ENCODE measurements around the gene METTL5. TPM values are rescaled to one million over a fixed set of nuclear protein-coding genes. Genes with fewer than 3 reads are reported as not detected.
"Not testable (repeated sequence)": the region's sequence is repeated elsewhere in the genome, so short reads cannot be mapped to it uniquely, and the experiment has no call there.

Gene METTL5
- total RNA-seq = 10 to 100 TPM; 22.9 to 56.3 (median 44.7) TPM

DNA sequence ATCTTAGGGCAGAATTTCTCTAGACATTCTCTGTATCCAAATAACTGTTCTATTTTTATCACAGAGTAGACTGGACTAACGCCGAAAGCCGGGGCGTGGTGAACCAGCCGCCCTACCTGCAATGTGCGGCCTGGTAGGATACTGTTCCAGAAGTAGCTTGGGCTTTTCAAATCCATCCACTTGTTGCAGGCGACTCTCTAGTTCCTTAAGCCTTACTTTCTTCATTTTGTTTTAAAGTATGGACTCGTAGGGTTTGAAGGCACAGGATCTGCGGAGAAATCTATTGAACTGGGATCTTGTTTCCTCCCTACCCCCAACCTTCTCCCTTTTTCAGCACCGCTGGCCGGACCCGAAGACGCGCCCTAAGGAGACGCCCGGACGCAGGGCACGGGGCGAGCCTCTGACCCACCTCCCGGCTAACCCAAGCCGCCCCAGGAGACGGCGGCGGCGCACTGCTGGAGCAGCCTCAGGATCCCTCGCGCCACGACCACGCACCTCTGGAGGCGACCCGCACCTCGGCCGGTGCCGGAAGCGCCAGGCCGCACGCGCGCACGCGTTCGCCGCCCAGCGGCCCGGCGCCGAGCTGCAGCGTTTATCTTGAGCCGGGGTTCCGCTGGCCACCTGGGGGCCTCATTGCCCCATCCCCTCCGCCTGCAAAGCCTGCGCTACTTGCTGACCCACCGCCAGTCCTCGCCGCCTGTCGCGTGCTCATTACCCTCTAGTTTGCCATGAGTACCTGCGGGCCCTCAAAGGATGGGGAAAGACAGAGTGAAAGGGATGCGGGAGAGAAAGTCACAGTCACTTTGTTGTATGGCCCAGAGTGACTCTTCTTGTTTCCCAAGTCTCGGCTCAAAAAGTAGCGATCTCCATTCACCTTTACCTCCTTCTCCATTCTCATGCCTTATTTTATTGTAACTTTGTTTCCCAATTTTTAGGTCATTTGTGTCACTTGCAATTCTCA lies at the start of gene METTL5:
METTL5 (minus strand) TSS at position 533 of the 961 bp plus-strand sequence; CDS start at position 225, 308 bp downstream.
- peaks cover 0 to 23% (median 0%) of the 10 kb centered on the region in 3 donors for H3K36me3 ChIP-seq
- H3K4me3 ChIP-seq = peak within 1 kb of the TSS; percentile 60 to 91 (median 86)
- peak within 1 kb of the TSS; percentile 80 to 91 (median 86) for H3K27ac ChIP-seq
- WGBS, 2 donors = 1 to 5% methylated on average over 11 to 33 of the region's 61 CpGs
- intact Hi-C loops (cut with DNase I) = loop anchor here (10.0 kb wide), 1 partner anchor 100 kb away; no protein-coding TSS in a partner anchor
- TF ChIP-seq POLR2A (IDR thresholded peaks at IDR 0.05) = peak in 2 of 4 donors; percentile 61 to 77
- TF ChIP-seq, protein P1, sequence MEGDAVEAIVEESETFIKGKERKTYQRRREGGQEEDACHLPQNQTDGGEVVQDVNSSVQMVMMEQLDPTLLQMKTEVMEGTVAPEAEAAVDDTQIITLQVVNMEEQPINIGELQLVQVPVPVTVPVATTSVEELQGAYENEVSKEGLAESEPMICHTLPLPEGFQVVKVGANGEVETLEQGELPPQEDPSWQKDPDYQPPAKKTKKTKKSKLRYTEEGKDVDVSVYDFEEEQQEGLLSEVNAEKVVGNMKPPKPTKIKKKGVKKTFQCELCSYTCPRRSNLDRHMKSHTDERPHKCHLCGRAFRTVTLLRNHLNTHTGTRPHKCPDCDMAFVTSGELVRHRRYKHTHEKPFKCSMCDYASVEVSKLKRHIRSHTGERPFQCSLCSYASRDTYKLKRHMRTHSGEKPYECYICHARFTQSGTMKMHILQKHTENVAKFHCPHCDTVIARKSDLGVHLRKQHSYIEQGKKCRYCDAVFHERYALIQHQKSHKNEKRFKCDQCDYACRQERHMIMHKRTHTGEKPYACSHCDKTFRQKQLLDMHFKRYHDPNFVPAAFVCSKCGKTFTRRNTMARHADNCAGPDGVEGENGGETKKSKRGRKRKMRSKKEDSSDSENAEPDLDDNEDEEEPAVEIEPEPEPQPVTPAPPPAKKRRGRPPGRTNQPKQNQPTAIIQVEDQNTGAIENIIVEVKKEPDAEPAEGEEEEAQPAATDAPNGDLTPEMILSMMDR (IDR thresholded peaks at IDR 0.05) = peak; percentile 84 to 97 (median 90)
- no peaks in the 10 kb centered on the region for H3K27me3 ChIP-seq
- DNase-seq = no peak
- H3K9me3 ChIP-seq = no peaks in the 10 kb centered on the region
- peaks cover 22 to 71% (median 28%) of the 10 kb centered on the region in 3 donors for H3K4me1 ChIP-seq

DNA sequence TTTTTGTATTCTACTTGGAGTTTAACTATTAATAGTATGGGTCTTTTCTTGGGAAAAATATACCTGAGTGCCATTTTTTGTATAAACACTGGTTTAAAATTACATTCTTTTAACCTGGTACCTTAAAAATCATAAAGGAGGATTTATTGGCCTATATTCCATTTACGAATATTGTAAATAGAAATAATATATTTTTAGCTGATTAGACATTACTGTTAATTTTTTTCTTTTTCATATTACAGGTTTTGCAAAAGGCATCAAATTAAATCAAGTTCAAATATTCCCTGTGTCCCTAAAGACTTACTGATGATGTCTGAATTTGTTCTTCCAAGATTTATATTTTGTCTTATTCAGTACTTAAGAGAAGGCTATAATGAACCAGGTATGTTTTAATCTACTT lies 47.3 kb upstream of the METTL5 start:
- intact Hi-C loops (cut with DNase I) = no loop called here
- no peak for DNase-seq
- TF ChIP-seq POLR2A (IDR thresholded peaks at IDR 0.05) = no peak
- TF ChIP-seq, protein P1 (IDR thresholded peaks at IDR 0.05) = no peak
- H3K9me3 ChIP-seq = no peaks in the 10 kb centered on the region
- no peak overlapping the region for H3K4me3 ChIP-seq
- no peak overlapping the region for H3K27ac ChIP-seq
- no peaks in the 10 kb centered on the region for H3K4me1 ChIP-seq
- no peaks in the 10 kb centered on the region for H3K27me3 ChIP-seq
- peaks cover 0 to 20% (median 0%) of the 10 kb centered on the region in 3 donors for H3K36me3 ChIP-seq
- WGBS, 2 donors = 92 to 97% methylated on average over 1 of the region's 1 CpG

GRCh38 chr2:169871369-169871768 lies 46.7 kb upstream of the METTL5 start:
- H3K9me3 ChIP-seq; H3K27me3 ChIP-seq; H3K4me1 ChIP-seq; intact Hi-C loops (cut with DNase I); H3K27ac ChIP-seq; H3K4me3 ChIP-seq; DNase-seq: not testable (repeated sequence)
- H3K36me3 ChIP-seq = peaks cover 0 to 14% (median 0%) of the 10 kb centered on the region in 3 donors
- WGBS, 2 donors = 84 to 90% methylated on average over 9 of the region's 9 CpGs

- no peak for TF ChIP-seq POLR2A (IDR thresholded peaks at IDR 0.05)
- TF ChIP-seq, protein P1 (IDR thresholded peaks at IDR 0.05) = no peak
- Histone ChIP-seq H3K27ac (no peak overlapping the region), H3K36me3 (no peaks in the 10 kb centered on the region), H3K27me3 (no peaks in the 10 kb centered on the region), H3K9me3 (no peaks in the 10 kb centered on the region), H3K4me1 (peaks cover 0 to 2% (median 0%) of the 10 kb centered on the region in 3 donors), H3K4me3 (no peak overlapping the region)
- intact Hi-C loops (cut with DNase I) = no loop called here
- 86 to 89% methylated on average over 4 to 5 of the region's 7 CpGs for WGBS, 2 donors
- no peak for DNase-seq
Observed at GRCh38 chr2:169868951-169869350, 44.2 kb upstream of the METTL5 start.

DNA sequence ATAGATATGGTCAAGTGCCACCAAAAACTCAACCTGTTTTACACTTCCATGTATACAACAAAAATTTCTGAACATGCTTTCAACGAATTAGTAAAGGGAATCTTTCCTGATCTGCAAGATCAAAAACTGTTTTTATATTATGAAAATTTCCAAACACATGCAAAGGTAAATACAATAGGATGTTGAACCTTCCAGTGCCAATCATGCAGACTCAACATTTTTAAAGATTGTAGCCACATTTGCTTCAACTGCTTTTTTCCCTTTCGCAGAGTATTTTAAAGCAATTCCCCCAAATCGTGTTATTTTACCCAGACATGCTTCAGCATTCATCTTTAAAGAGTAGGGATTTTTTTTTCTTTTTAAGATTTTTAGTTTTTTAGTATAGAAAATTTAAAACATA lies 42.9 kb upstream of the METTL5 start:
- Histone ChIP-seq H3K27me3 (no peaks in the 10 kb centered on the region), H3K27ac (no peak overlapping the region), H3K4me1 (peaks cover 0 to 14% (median 0%) of the 10 kb centered on the region in 3 donors), H3K36me3 (no peaks in the 10 kb centered on the region), H3K9me3 (no peaks in the 10 kb centered on the region), H3K4me3 (no peak overlapping the region)
- intact Hi-C loops (cut with DNase I) = no loop called here
- WGBS, 2 donors = 87 to 88% methylated on average over 3 of the region's 3 CpGs
- no peak for TF ChIP-seq POLR2A (IDR thresholded peaks at IDR 0.05)
- TF ChIP-seq, protein P1 (IDR thresholded peaks at IDR 0.05) = no peak
- DNase-seq = no peak

DNA sequence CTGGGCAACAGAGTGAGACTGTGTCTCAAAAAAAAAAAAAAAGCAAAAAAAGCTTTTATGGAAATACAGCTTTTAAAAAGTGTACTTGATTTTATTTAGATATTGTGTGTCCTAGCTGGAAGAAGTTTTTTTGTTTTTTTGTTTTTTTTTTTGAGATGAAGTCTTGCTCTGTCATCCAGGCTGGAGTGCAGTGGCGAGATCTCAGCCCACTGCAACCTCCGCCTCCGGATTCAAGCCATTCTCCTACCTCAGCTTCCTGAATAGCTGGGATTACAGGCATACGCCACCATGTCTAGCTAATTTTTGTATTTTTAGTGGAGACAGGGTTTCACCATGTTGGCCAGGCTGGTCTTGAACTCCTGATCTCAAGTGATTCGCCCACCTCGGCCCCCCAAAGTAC lies 41.5 kb upstream of the METTL5 start:
- H3K4me3 ChIP-seq; H3K27ac ChIP-seq; H3K9me3 ChIP-seq; DNase-seq; H3K27me3 ChIP-seq; H3K36me3 ChIP-seq; intact Hi-C loops (cut with DNase I): not testable (repeated sequence)
- H3K4me1 ChIP-seq = peaks cover 0 to 14% (median 0%) of the 10 kb centered on the region in 3 donors
- WGBS, 2 donors = 94 to 98% methylated on average over 6 of the region's 6 CpGs

Measured in esophagus squamous epithelium (tissue), 5 donors.